Measurements from ENCODE around the gene CUBN. TPM values are rescaled to one million over a fixed set of nuclear protein-coding genes. Genes with fewer than 3 reads are reported as not detected.

Gene CUBN
- total and polyA plus RNA-seq, 8 donors, result under 0.01 to 16.3 (median 1.2) TPM

GRCh38 chr10:17144757-17145156, 15.1 kb upstream of the CUBN start:
- TF ChIP-seq CTCF (IDR thresholded peaks at IDR 0.05), result no peak
- TF ChIP-seq EP300 (IDR thresholded peaks at IDR 0.05), result no peak
- TF ChIP-seq POLR2AphosphoS5 (IDR thresholded peaks at IDR 0.05), result no peak
- no peak for TF ChIP-seq POLR2A (IDR thresholded peaks at IDR 0.05)
- intact Hi-C loops (cut with DNase I; ENCODE audit: low total_unique reads), result no loop called here
- H3K4me1 ChIP-seq, result peaks cover 0 to 7% (median 2%) of the 10 kb centered on the region in 4 donors
- H3K9me3 ChIP-seq, result no peaks in the 10 kb centered on the region
- WGBS, 5 donors, result 68 to 80% (median 74%) methylated on average over 5 of the region's 5 CpGs
- no peak overlapping the region for H3K4me3 ChIP-seq
- H3K36me3 ChIP-seq, result no peaks in the 10 kb centered on the region
- no peaks in the 10 kb centered on the region for H3K27me3 ChIP-seq
- H3K27ac ChIP-seq, result no peak overlapping the region
- no peak for DNase-seq

- H3K36me3 ChIP-seq, result no peaks in the 10 kb centered on the region
- peaks cover 0 to 7% (median 2%) of the 10 kb centered on the region in 4 donors for H3K4me1 ChIP-seq
- TF ChIP-seq CTCF (IDR thresholded peaks at IDR 0.05) (no peak), POLR2AphosphoS5 (IDR thresholded peaks at IDR 0.05) (no peak), EP300 (IDR thresholded peaks at IDR 0.05) (no peak), POLR2A (IDR thresholded peaks at IDR 0.05) (no peak)
- H3K4me3 ChIP-seq, result no peak overlapping the region
- intact Hi-C loops (cut with DNase I; ENCODE audit: low total_unique reads), result no loop called here
- H3K27me3 ChIP-seq, result no peaks in the 10 kb centered on the region
- H3K27ac ChIP-seq, result no peak overlapping the region
- DNase-seq, result no peak
- 50 to 77% (median 68%) methylated on average over 2 of the region's 2 CpGs for WGBS, 5 donors
- no peaks in the 10 kb centered on the region for H3K9me3 ChIP-seq
Observed at GRCh38 chr10:17144032-17144431, 14.4 kb upstream of the CUBN start.

GRCh38 chr10:17143055-17143690, 13.6 kb upstream of the CUBN start:
- Histone ChIP-seq H3K27ac (no peak overlapping the region), H3K4me1 (peaks cover 0 to 7% (median 2%) of the 10 kb centered on the region in 4 donors), H3K36me3 (no peaks in the 10 kb centered on the region), H3K27me3 (no peaks in the 10 kb centered on the region), H3K9me3 (no peaks in the 10 kb centered on the region), H3K4me3 (no peak overlapping the region)
- 71 to 86% (median 82%) methylated on average over 3 of the region's 3 CpGs for WGBS, 5 donors
- TF ChIP-seq POLR2A (IDR thresholded peaks at IDR 0.05), result no peak
- intact Hi-C loops (cut with DNase I; ENCODE audit: low total_unique reads), result no loop called here
- DNase-seq, result no peak

- Histone ChIP-seq H3K4me1 (peaks cover 0 to 7% (median 2%) of the 10 kb centered on the region in 4 donors), H3K4me3 (no peak overlapping the region), H3K27ac (no peak overlapping the region), H3K36me3 (no peaks in the 10 kb centered on the region), H3K9me3 (no peaks in the 10 kb centered on the region), H3K27me3 (no peaks in the 10 kb centered on the region)
- TF ChIP-seq CTCF (IDR thresholded peaks at IDR 0.05) (no peak), POLR2A (IDR thresholded peaks at IDR 0.05) (no peak)
- intact Hi-C loops (cut with DNase I; ENCODE audit: low total_unique reads), result no loop called here
- no peak for DNase-seq
- 67 to 90% (median 77%) methylated on average over 1 of the region's 1 CpG for WGBS, 5 donors
Observed at GRCh38 chr10:17141504-17142229, 12.1 kb upstream of the CUBN start.

GRCh38 chr10:17140386-17140761, 10.8 kb upstream of the CUBN start:
- H3K27ac ChIP-seq, result no peak overlapping the region
- peaks cover 0 to 7% (median 2%) of the 10 kb centered on the region in 4 donors for H3K4me1 ChIP-seq
- TF ChIP-seq EP300 (IDR thresholded peaks at IDR 0.05) (no peak), CTCF (IDR thresholded peaks at IDR 0.05) (no peak), POLR2A (IDR thresholded peaks at IDR 0.05) (no peak), POLR2AphosphoS5 (IDR thresholded peaks at IDR 0.05) (no peak)
- H3K27me3 ChIP-seq, result no peaks in the 10 kb centered on the region
- H3K9me3 ChIP-seq, result no peaks in the 10 kb centered on the region
- intact Hi-C loops (cut with DNase I; ENCODE audit: low total_unique reads), result no loop called here
- H3K4me3 ChIP-seq, result no peak overlapping the region
- DNase-seq, result no peak
- H3K36me3 ChIP-seq, result no peaks in the 10 kb centered on the region
